ENCODE data around the gene TRAF3IP1. TPM values are rescaled to one million over a fixed set of nuclear protein-coding genes. Genes with fewer than 3 reads are reported as not detected.

Gene TRAF3IP1
- polyA plus RNA-seq, 2 donors = 3.2 to 4.8 TPM

GRCh38 chr2:238294393-238295143 is 25.8 kb upstream of the TRAF3IP1 start:
- H3K27me3 ChIP-seq (ENCODE audit: control insufficient read depth in 1 of 2, insufficient read depth in 2 of 2, low read length in 2 of 2) = no peaks in the 10 kb centered on the region
- H3K27ac ChIP-seq (ENCODE audit: low read depth in 2 of 2, low read length in 1 of 2) = no peak overlapping the region
- 74 to 83% methylated on average over 17 of the region's 17 CpGs for WGBS, 2 donors
- no peak overlapping the region for H3K4me3 ChIP-seq (ENCODE audit: low read depth in 1 of 2, low read length in 2 of 2)
- peaks cover 0 to 12% of the 10 kb centered on the region in 2 donors for H3K4me1 ChIP-seq (ENCODE audit: control insufficient read depth in 2 of 2, insufficient read depth in 2 of 2, low read length in 1 of 2)
- H3K36me3 ChIP-seq (ENCODE audit: control insufficient read depth in 2 of 2, insufficient read depth in 2 of 2, low read length in 1 of 2) = no peaks in the 10 kb centered on the region
- H3K9me3 ChIP-seq (ENCODE audit: control insufficient read depth in 2 of 2, insufficient read depth in 1 of 2, low read depth in 1 of 2, low read length in 1 of 2) = no peaks in the 10 kb centered on the region

- no peaks in the 10 kb centered on the region for H3K9me3 ChIP-seq (ENCODE audit: control insufficient read depth in 2 of 2, insufficient read depth in 1 of 2, low read depth in 1 of 2, low read length in 1 of 2)
- no peaks in the 10 kb centered on the region for H3K27me3 ChIP-seq (ENCODE audit: control insufficient read depth in 1 of 2, insufficient read depth in 2 of 2, low read length in 2 of 2)
- H3K4me1 ChIP-seq (ENCODE audit: control insufficient read depth in 2 of 2, insufficient read depth in 2 of 2, low read length in 1 of 2) = peaks cover 0 to 10% of the 10 kb centered on the region in 2 donors
- no peaks in the 10 kb centered on the region for H3K36me3 ChIP-seq (ENCODE audit: control insufficient read depth in 2 of 2, insufficient read depth in 2 of 2, low read length in 1 of 2)
- 76 to 84% methylated on average over 20 of the region's 21 CpGs for WGBS, 2 donors
- H3K4me3 ChIP-seq (ENCODE audit: low read depth in 1 of 2, low read length in 2 of 2) = no peak overlapping the region
- no peak overlapping the region for H3K27ac ChIP-seq (ENCODE audit: low read depth in 2 of 2, low read length in 1 of 2)
Measured at GRCh38 chr2:238295144-238296112, 24.9 kb upstream of the TRAF3IP1 start.

GRCh38 chr2:238296638-238297457 is 23.5 kb upstream of the TRAF3IP1 start:
- H3K4me3 ChIP-seq (ENCODE audit: low read depth in 1 of 2, low read length in 2 of 2) = no peak overlapping the region
- H3K36me3 ChIP-seq (ENCODE audit: control insufficient read depth in 2 of 2, insufficient read depth in 2 of 2, low read length in 1 of 2) = no peaks in the 10 kb centered on the region
- H3K9me3 ChIP-seq (ENCODE audit: control insufficient read depth in 2 of 2, insufficient read depth in 1 of 2, low read depth in 1 of 2, low read length in 1 of 2) = no peaks in the 10 kb centered on the region
- no peaks in the 10 kb centered on the region for H3K4me1 ChIP-seq (ENCODE audit: control insufficient read depth in 2 of 2, insufficient read depth in 2 of 2, low read length in 1 of 2)
- no peak overlapping the region for H3K27ac ChIP-seq (ENCODE audit: low read depth in 2 of 2, low read length in 1 of 2)
- no peaks in the 10 kb centered on the region for H3K27me3 ChIP-seq (ENCODE audit: control insufficient read depth in 1 of 2, insufficient read depth in 2 of 2, low read length in 2 of 2)
- WGBS, 2 donors = 79 to 82% methylated on average over 22 to 24 of the region's 24 CpGs

- no peaks in the 10 kb centered on the region for H3K4me1 ChIP-seq (ENCODE audit: control insufficient read depth in 2 of 2, insufficient read depth in 2 of 2, low read length in 1 of 2)
- H3K9me3 ChIP-seq (ENCODE audit: control insufficient read depth in 2 of 2, insufficient read depth in 1 of 2, low read depth in 1 of 2, low read length in 1 of 2) = no peaks in the 10 kb centered on the region
- no peaks in the 10 kb centered on the region for H3K36me3 ChIP-seq (ENCODE audit: control insufficient read depth in 2 of 2, insufficient read depth in 2 of 2, low read length in 1 of 2)
- peak overlapping the region in 1 of 2 donors; percentile 0 for H3K27ac ChIP-seq (ENCODE audit: low read depth in 2 of 2, low read length in 1 of 2)
- WGBS, 2 donors = 29 to 44% methylated on average over 7 of the region's 7 CpGs
- H3K4me3 ChIP-seq (ENCODE audit: low read depth in 1 of 2, low read length in 2 of 2) = no peak overlapping the region
- no peaks in the 10 kb centered on the region for H3K27me3 ChIP-seq (ENCODE audit: control insufficient read depth in 1 of 2, insufficient read depth in 2 of 2, low read length in 2 of 2)
Measured at GRCh38 chr2:238299803-238300202, 20.5 kb upstream of the TRAF3IP1 start.

- H3K9me3 ChIP-seq (ENCODE audit: control insufficient read depth in 2 of 2, insufficient read depth in 1 of 2, low read depth in 1 of 2, low read length in 1 of 2) = no peaks in the 10 kb centered on the region
- no peaks in the 10 kb centered on the region for H3K27me3 ChIP-seq (ENCODE audit: control insufficient read depth in 1 of 2, insufficient read depth in 2 of 2, low read length in 2 of 2)
- H3K36me3 ChIP-seq (ENCODE audit: control insufficient read depth in 2 of 2, insufficient read depth in 2 of 2, low read length in 1 of 2) = no peaks in the 10 kb centered on the region
- no peak overlapping the region for H3K4me3 ChIP-seq (ENCODE audit: low read depth in 1 of 2, low read length in 2 of 2)
- H3K27ac ChIP-seq (ENCODE audit: low read depth in 2 of 2, low read length in 1 of 2) = no peak overlapping the region
- WGBS, 2 donors = 75 to 84% methylated on average over 3 of the region's 3 CpGs
- H3K4me1 ChIP-seq (ENCODE audit: control insufficient read depth in 2 of 2, insufficient read depth in 2 of 2, low read length in 1 of 2) = no peaks in the 10 kb centered on the region
Measured at GRCh38 chr2:238302087-238302486, 18.2 kb upstream of the TRAF3IP1 start.

- 83 to 88% methylated on average over 9 of the region's 9 CpGs for WGBS, 2 donors
- Histone ChIP-seq H3K9me3 (ENCODE audit: control insufficient read depth in 2 of 2, insufficient read depth in 1 of 2, low read depth in 1 of 2, low read length in 1 of 2) (no peaks in the 10 kb centered on the region), H3K4me1 (ENCODE audit: control insufficient read depth in 2 of 2, insufficient read depth in 2 of 2, low read length in 1 of 2) (no peaks in the 10 kb centered on the region), H3K27ac (ENCODE audit: low read depth in 2 of 2, low read length in 1 of 2) (no peak overlapping the region), H3K27me3 (ENCODE audit: control insufficient read depth in 1 of 2, insufficient read depth in 2 of 2, low read length in 2 of 2) (no peaks in the 10 kb centered on the region), H3K4me3 (ENCODE audit: low read depth in 1 of 2, low read length in 2 of 2) (no peak overlapping the region), H3K36me3 (ENCODE audit: control insufficient read depth in 2 of 2, insufficient read depth in 2 of 2, low read length in 1 of 2) (no peaks in the 10 kb centered on the region)
Measured at GRCh38 chr2:238302751-238303150, 17.6 kb upstream of the TRAF3IP1 start.

GRCh38 chr2:238304116-238304515 is 16.2 kb upstream of the TRAF3IP1 start:
- Histone ChIP-seq H3K36me3 (ENCODE audit: control insufficient read depth in 2 of 2, insufficient read depth in 2 of 2, low read length in 1 of 2) (no peaks in the 10 kb centered on the region), H3K9me3 (ENCODE audit: control insufficient read depth in 2 of 2, insufficient read depth in 1 of 2, low read depth in 1 of 2, low read length in 1 of 2) (no peaks in the 10 kb centered on the region), H3K27me3 (ENCODE audit: control insufficient read depth in 1 of 2, insufficient read depth in 2 of 2, low read length in 2 of 2) (no peaks in the 10 kb centered on the region), H3K27ac (ENCODE audit: low read depth in 2 of 2, low read length in 1 of 2) (no peak overlapping the region), H3K4me3 (ENCODE audit: low read depth in 1 of 2, low read length in 2 of 2) (no peak overlapping the region), H3K4me1 (ENCODE audit: control insufficient read depth in 2 of 2, insufficient read depth in 2 of 2, low read length in 1 of 2) (no peaks in the 10 kb centered on the region)
- WGBS, 2 donors = 89 to 92% methylated on average over 6 of the region's 6 CpGs

GRCh38 chr2:238305092-238305862 is 15.0 kb upstream of the TRAF3IP1 start:
- H3K4me3 ChIP-seq (ENCODE audit: low read depth in 1 of 2, low read length in 2 of 2) = no peak overlapping the region
- no peaks in the 10 kb centered on the region for H3K27me3 ChIP-seq (ENCODE audit: control insufficient read depth in 1 of 2, insufficient read depth in 2 of 2, low read length in 2 of 2)
- no peaks in the 10 kb centered on the region for H3K36me3 ChIP-seq (ENCODE audit: control insufficient read depth in 2 of 2, insufficient read depth in 2 of 2, low read length in 1 of 2)
- H3K4me1 ChIP-seq (ENCODE audit: control insufficient read depth in 2 of 2, insufficient read depth in 2 of 2, low read length in 1 of 2) = no peaks in the 10 kb centered on the region
- H3K9me3 ChIP-seq (ENCODE audit: control insufficient read depth in 2 of 2, insufficient read depth in 1 of 2, low read depth in 1 of 2, low read length in 1 of 2) = no peaks in the 10 kb centered on the region
- no peak overlapping the region for H3K27ac ChIP-seq (ENCODE audit: low read depth in 2 of 2, low read length in 1 of 2)
- 83 to 88% methylated on average over 12 of the region's 12 CpGs for WGBS, 2 donors

Measured in esophagus (tissue), 2 donors.